SK-N-SH treated with all-trans-retinoic acid at 6 μM for 48 hours (cell line): Measurements from ENCODE around the gene RTN4R.
"Not testable (repeated sequence)": the region's sequence is repeated elsewhere in the genome, so short reads cannot be mapped to it uniquely, and the experiment has no call there.

Source experiments
- ESRRG ChIP-seq: fragments of 250-450 bp; sonication (Bioruptor Pico); IDR thresholded peaks from 2 replicates; pipeline ENCODE4 v1.6.1; 2021; ENCODE audit warnings: mild to moderate bottlenecking
- OSR1 ChIP-seq: fragments of 250-450 bp; sonication (Bioruptor Pico); IDR thresholded peaks from 2 replicates; pipeline ENCODE4 v1.8.0; 2022; ENCODE audit warnings: moderate library complexity, mild to moderate bottlenecking, inconsistent platforms
- TOX ChIP-seq: fragments of 250-450 bp; sonication (Bioruptor Pico); IDR thresholded peaks from 2 replicates; pipeline ENCODE4 v1.8.0; 2021; ENCODE audit warnings: mild to moderate bottlenecking, moderate library complexity, borderline replicate concordance
- ZFP30 ChIP-seq: fragments of 450-650 bp; formaldehyde crosslinking; IDR thresholded peaks from 2 replicates; pipeline ENCODE4 v1.5.0; 2022; ENCODE audit warnings: mild to moderate bottlenecking, moderate library complexity
- TF ChIP-seq, protein P1 (sequence below): fragments of 250-450 bp; sonication (Bioruptor Pico); IDR thresholded peaks from 2 replicates; pipeline ENCODE4 v1.8.0; 2021; ENCODE audit warnings: low read depth, mild to moderate bottlenecking, moderate library complexity, borderline replicate concordance
- TF ChIP-seq, protein P2 (sequence below): fragments of 250-450 bp; sonication (Bioruptor Pico); IDR thresholded peaks from 2 replicates; pipeline ENCODE4 v1.5.0; 2020; ENCODE audit warnings: mild to moderate bottlenecking, moderate library complexity
- TF ChIP-seq, protein P3 (sequence below): fragments of 250-450 bp; sonication (Bioruptor Pico); IDR thresholded peaks from 2 replicates; pipeline ENCODE4 v1.5.1; 2021; ENCODE audit warnings: mild to moderate bottlenecking, moderate library complexity
- TF ChIP-seq, protein P4 (sequence below): fragments of 250-450 bp; sonication (Bioruptor Pico); IDR thresholded peaks from 2 replicates; pipeline ENCODE4 v1.8.0; 2020; ENCODE audit warnings: mild to moderate bottlenecking, moderate library complexity, borderline replicate concordance

DNA sequence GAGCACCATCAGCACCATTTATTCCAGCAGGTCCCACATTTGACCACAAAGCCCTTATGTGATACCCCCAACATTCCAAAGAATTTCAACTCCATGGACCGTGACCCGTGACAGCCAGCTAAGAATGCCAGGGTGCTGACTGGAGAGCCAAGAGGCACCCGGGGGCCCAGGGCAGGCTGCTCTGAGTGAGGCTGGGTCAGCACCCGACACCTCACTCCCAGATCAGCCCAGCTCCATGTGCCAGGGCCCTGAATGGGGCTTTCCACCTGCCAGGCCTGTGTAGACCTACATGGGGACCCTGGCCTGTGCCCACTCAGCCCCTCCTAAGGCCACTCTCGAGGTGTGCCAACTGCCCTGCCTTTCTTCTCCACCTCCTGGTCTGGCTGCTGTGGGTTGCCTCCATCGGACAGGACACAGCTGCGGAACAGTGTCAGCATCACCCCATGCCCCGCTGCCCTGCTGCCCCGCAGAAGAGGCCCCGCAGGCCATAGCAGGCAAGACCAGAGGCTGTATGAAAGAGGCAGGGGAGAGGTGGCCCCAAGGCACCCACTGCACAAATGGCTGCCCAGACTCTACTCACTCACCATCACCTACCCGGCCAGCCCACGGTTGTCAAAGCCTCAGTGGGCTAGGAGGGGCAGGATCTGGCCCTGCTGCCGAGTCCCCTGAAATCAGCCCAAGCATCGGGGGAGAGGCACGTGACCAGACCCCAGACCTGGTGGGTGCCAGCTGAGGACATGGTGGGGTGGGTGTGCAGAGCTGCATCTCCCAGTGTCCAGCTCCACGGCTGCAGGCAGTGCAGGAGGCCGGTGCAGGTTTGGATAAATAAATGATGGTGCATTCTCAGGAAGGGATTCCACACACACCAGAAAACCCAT is 4.5 kb downstream of the RTN4R start:
- TF ChIP-seq ZFP30; TOX (CRISPR knock-in tag); OSR1 (CRISPR knock-in tag); ESRRG (CRISPR knock-in tag): not testable (repeated sequence)
- TF ChIP-seq, protein P1, sequence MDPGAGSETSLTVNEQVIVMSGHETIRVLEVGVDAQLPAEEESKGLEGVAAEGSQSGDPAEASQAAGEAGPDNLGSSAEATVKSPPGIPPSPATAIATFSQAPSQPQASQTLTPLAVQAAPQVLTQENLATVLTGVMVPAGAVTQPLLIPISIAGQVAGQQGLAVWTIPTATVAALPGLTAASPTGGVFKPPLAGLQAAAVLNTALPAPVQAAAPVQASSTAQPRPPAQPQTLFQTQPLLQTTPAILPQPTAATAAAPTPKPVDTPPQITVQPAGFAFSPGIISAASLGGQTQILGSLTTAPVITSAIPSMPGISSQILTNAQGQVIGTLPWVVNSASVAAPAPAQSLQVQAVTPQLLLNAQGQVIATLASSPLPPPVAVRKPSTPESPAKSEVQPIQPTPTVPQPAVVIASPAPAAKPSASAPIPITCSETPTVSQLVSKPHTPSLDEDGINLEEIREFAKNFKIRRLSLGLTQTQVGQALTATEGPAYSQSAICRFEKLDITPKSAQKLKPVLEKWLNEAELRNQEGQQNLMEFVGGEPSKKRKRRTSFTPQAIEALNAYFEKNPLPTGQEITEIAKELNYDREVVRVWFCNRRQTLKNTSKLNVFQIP (CRISPR knock-in tag), result not testable (repeated sequence)
- TF ChIP-seq, protein P2, sequence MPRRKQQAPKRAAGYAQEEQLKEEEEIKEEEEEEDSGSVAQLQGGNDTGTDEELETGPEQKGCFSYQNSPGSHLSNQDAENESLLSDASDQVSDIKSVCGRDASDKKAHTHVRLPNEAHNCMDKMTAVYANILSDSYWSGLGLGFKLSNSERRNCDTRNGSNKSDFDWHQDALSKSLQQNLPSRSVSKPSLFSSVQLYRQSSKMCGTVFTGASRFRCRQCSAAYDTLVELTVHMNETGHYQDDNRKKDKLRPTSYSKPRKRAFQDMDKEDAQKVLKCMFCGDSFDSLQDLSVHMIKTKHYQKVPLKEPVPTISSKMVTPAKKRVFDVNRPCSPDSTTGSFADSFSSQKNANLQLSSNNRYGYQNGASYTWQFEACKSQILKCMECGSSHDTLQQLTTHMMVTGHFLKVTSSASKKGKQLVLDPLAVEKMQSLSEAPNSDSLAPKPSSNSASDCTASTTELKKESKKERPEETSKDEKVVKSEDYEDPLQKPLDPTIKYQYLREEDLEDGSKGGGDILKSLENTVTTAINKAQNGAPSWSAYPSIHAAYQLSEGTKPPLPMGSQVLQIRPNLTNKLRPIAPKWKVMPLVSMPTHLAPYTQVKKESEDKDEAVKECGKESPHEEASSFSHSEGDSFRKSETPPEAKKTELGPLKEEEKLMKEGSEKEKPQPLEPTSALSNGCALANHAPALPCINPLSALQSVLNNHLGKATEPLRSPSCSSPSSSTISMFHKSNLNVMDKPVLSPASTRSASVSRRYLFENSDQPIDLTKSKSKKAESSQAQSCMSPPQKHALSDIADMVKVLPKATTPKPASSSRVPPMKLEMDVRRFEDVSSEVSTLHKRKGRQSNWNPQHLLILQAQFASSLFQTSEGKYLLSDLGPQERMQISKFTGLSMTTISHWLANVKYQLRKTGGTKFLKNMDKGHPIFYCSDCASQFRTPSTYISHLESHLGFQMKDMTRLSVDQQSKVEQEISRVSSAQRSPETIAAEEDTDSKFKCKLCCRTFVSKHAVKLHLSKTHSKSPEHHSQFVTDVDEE (CRISPR knock-in tag), result not testable (repeated sequence)
- TF ChIP-seq, protein P3, sequence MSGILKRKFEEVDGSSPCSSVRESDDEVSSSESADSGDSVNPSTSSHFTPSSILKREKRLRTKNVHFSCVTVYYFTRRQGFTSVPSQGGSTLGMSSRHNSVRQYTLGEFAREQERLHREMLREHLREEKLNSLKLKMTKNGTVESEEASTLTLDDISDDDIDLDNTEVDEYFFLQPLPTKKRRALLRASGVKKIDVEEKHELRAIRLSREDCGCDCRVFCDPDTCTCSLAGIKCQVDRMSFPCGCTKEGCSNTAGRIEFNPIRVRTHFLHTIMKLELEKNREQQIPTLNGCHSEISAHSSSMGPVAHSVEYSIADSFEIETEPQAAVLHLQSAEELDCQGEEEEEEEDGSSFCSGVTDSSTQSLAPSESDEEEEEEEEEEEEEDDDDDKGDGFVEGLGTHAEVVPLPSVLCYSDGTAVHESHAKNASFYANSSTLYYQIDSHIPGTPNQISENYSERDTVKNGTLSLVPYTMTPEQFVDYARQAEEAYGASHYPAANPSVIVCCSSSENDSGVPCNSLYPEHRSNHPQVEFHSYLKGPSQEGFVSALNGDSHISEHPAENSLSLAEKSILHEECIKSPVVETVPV (CRISPR knock-in tag), result not testable (repeated sequence)
- TF ChIP-seq, protein P4, sequence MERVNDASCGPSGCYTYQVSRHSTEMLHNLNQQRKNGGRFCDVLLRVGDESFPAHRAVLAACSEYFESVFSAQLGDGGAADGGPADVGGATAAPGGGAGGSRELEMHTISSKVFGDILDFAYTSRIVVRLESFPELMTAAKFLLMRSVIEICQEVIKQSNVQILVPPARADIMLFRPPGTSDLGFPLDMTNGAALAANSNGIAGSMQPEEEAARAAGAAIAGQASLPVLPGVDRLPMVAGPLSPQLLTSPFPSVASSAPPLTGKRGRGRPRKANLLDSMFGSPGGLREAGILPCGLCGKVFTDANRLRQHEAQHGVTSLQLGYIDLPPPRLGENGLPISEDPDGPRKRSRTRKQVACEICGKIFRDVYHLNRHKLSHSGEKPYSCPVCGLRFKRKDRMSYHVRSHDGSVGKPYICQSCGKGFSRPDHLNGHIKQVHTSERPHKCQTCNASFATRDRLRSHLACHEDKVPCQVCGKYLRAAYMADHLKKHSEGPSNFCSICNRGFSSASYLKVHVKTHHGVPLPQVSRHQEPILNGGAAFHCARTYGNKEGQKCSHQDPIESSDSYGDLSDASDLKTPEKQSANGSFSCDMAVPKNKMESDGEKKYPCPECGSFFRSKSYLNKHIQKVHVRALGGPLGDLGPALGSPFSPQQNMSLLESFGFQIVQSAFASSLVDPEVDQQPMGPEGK (CRISPR knock-in tag), result not testable (repeated sequence)
